GM19467 (cell line): Measurements from ENCODE around the gene ARHGAP15.

Experiments used
- ATAC-seq: cut with Tn5 transposase; IDR thresholded peaks from one replicate; pipeline ENCODE4 v1.9.1; 2021; ENCODE audit warnings: mild to moderate bottlenecking, moderate library complexity; ENCODE audit not compliant: unreplicated experiment

The ARHGAP15 gene

DNA sequence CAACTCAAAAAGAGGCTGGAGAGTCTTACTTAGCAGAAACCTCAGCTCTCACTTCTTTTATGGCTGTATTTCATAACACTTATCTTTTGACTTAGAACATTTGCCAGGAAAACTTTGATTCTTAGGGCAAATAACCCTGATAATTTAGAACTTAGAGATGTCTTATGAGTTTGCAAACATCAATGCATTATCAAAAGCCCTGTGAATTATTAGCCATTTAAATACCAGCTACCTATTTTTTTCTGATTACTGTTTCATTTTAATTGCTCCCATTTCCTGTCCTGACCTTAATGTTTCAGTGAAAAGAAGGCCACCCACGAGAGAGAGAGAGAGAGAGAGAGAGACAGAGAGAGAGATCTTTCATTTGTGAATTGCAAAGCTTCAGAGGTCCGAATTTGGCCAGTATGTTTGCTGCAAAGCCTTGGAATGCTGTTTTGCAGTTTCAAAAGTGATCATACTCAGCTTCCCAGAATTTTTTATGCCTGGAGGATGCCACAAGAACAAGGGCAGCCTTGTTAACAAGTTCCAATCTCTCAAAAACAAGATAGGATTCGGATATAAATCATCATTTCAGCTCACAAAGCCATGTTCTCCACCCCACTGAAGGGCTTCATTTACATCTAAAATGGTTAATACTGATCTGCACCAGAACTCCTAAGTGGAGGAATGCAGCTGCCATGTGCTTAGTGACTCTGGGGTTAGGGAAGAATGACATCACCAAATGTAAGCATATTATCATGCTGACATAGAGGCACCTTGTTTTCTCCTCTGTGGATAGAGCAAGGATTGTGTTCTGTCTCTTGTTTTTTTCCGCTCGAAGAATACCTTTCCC, 478.2 kb downstream of the ARHGAP15 start:
- ATAC-seq: no peak

DNA sequence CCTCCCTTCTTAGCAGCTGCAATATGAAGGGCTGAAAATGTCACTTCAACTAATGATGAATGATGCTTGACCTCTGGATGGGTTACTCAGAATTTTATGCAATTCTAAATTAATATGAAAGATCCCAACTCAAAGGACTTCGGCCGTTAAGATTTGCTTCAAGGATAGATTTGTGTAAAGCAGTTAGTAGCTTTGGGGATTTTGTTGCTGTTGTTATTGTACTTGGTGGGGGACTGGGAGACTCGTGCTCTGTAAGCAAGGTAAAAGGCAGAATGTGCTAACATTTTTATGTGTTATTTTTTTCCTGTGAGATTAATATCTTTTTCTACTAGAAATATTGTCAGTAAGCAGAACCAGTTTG, 478.8 kb downstream of the ARHGAP15 start:
- ATAC-seq: no peak

DNA sequence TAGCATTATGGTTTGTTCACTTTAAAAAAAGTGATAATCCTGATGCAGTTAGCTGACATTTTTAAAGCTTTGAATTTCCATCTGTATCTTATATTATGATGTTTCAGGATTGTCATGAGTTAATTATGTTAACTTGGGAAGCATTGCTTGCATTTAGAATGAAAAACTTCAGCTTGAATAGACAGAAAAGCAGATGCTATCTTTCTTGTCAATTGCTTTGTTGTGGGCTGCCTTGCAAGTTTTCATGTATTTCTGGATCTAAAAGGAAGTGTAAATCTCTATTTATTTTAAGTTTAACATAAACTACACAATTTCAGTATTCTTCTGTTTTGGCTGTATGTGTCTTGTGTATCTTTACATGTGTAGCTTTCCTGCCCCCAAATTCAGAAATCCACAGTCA, 479.5 kb downstream of the ARHGAP15 start:
- ATAC-seq: no peak

DNA sequence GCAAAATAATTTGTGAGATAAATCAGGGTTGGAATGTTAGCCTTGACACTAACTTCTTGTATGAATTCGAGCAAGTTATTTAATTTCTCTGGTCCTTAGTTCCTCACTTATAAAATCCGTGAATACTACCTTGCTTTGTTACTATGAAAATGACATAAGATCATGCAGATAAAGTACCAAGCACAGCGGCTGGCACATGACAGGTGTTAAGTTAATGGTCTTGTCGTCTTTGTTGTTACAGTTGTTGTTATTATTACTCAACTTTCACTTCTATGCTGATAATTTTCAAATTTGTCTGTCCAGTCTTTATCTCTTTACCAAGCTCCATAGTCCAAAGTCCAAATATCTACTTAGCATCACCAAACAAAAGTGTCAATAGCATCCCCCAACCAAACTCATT, 482.1 kb downstream of the ARHGAP15 start:
- ATAC-seq: no peak

DNA sequence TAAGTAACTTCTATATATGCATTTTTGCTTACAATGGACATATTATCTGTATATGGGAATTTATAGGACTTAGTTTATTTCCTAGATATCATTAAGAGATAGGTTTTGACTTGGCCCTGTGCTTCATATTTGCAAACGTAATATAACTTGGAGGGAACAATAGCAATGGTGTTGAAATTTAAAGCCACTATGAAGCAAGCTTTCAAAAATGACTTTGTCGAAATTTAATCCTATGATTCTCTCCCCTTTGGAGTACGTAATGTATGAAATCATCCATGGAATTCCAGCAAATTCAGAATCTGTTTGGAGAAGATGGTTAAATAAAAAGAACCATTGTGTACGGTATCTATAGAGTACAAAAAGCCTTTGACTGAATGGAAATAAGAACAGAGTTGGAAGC, 486.3 kb downstream of the ARHGAP15 start:
- no peak for ATAC-seq

DNA sequence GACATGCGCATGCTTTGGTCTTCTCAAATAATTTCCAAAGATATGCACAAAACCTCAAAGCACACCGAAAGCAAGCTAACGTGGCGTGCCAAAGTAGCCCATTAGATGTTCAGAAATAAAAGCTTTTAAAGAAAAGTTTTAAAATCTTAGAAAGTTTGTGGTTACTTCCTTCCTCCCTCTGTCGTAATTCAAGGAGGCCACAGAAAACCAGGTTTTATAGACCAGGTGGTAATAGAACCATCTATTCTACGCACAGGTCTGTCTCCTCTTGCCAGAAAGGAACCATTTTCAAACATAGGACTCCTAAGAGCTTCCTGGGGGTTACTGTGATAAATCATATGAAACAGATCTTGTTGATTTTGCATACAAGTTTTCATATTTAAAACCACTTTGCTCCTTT, 487.2 kb downstream of the ARHGAP15 start:
- ATAC-seq: no peak

DNA sequence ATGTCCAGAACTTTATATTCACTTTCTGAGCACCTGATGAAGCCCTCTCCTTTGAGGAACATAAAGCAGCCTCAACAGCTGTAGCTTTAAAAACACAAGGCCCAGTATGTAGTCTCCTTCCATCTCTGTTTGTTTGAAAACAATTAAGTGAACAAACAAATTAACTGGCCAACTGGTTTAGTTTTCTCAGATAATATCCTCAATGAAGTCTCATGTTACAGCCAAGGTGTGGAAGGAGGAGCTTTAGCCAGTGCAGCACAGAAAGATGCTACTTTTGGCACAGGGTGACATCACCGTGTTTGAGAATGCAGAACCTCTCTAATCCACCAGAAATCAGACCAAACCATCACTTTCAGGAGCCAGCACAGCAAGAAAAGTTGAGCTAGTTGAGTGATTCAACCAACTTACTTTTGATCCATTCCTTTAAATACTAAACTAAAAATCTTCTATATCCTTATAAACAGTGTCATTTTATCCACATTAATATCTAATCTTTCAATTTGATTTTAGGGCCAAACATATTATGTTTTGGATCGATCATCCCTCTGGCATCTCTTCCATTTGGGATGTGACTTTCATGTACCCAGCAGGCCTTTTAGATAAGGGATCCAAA, 488.7 kb downstream of the ARHGAP15 start:
- ATAC-seq: no peak

DNA sequence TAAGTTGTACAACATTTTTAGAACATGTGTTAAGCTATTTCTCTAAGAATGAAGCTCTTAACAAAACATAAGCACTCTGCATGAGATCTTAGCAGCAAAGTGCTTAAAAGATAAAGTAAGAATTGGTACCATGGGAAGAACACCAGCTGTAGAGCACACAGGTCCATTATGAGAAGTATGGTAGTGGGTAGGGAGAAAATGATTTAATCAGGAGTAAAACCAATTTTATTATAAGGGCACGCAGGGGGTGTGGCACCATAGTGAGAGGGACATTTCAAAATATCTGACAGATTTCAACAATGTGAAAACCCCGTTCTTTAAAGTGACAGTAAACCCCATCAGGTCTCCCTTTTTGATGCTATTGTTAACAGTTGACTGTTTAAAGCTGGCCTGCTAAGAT, 492.9 kb downstream of the ARHGAP15 start:
- no peak for ATAC-seq

DNA sequence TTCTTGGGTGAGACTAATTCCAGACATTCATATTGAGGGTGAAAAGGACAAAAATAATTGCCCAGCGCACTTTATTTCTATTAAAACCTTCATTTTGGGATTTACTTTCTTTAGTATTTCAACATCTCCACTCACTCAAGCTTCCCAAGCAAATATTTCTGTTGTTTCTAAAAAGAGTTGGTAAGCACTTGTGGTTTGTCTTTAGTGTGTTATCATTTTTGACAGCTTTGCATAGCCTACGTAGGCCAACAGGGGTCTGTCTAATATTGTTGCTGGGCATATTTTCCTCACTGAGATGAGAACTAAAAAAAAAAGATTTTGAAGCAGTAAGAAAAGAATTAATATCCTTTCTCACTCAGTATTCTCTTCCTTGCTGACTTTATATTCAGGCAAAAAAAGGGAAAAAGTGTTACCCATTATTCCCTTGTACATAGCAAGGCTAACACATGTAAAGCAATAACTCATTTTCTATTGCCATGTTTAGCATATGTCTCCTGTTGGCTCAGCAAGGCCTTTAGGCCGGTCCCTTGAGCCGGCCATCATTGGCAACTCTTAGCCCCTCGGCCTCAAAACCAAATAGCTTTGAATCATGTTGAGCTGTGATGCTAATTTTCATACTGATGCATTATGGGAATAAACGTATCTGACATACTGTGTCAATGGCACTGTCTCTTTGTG, 494.2 kb downstream of the ARHGAP15 start:
- ATAC-seq: no peak

DNA sequence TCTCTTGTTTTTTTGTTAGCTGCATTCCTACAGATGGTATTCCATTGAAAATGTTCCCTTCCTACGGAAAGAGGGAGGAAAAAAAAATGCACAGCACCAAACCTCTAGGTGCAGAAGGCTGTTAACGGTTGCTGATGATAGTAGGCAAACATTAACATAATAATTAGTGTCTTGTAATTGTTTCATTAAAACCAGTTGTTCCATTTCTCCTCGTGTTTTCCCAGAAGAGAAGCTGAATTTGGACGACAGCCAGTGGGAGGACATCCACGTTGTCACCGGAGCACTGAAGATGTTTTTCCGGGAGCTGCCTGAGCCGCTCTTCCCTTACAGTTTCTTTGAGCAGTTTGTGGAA, 494.7 kb downstream of the ARHGAP15 start:
- ATAC-seq: no peak

DNA sequence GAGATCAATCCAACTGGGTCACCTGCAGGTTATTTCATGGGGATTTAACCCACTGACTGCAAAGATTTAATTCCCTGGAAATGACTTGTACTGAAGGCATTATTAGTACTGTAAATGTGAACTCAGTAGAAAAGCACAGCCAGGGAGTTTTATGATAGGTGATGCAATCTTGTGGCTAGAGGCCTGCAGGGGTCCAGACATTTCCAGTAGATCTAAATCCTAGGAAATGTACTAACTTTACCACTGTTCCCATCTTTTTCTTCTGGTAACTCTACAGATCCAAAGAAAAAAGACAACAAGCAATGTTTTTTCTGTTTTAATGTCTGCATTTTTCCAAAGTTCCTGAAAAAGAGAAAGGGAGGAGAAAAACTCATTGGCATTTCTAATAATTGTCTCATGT, 500.1 kb downstream of the ARHGAP15 start:
- no peak for ATAC-seq

DNA sequence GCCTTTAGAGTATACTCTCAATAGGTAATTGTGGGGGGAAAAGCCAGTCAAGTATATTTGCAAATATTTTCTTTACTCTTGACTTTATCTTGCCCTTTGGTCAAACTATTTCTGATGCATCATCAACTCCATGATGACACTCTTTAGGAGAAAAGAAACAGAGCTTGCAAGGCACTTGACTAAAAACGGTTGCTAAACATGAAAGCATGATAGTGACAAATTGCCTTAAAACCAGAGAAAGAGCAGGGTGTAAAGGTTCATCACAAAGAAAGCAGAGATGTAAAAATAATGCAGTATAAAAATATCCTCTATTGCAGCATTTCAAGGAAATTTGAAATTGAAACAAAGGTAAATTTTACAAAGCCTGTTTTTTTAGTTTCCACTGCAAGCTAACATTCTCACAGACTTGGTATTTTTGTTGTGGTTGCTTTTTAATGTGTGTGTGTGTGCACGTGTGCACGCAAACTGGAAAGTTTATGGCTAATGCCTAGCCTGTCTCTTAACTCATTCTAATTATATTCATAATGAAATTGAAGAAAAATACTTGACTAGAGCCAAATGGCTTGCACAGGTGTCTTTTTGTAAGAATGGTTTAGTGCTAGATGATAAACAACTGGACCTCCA, 503.6 kb downstream of the ARHGAP15 start:
- no peak for ATAC-seq

DNA sequence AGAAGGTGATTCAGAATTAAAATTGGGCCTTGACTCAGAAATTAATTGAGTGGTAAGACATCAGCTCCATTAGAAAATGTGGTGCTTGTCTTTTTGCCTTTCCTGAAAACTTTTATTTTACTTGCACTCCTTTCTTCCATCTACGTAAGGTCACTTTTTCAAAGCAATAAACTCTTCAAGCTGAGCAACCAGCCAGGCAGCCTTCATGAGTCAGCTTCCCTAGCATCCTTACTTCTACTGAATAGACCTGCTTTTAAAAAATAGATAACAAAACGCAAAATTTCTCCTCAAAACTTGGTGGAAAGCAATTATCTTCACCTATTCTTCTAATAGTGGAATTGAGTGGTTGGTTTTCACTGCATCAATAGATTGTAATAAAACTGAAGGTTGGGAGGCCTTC, 504.2 kb downstream of the ARHGAP15 start:
- no peak for ATAC-seq

DNA sequence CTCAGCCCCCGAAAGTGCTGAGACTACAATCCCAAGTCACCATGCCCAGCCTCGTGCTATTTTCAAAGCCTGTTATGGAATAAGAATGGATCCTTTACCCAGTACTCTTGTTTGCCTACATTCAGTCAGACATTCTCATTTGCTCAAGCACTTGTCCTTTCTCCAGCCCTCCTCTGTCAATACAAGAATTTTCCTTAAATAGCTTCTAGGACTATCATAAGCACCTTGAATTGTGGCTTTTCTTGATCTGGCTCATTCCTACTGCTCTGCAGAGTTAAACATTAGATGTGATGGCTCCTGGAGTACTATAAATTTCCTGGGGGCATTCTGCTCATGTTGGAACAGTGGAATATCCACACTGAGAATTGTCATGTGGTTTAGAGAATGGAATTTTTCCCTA, 506.1 kb downstream of the ARHGAP15 start:
- ATAC-seq: no peak

DNA sequence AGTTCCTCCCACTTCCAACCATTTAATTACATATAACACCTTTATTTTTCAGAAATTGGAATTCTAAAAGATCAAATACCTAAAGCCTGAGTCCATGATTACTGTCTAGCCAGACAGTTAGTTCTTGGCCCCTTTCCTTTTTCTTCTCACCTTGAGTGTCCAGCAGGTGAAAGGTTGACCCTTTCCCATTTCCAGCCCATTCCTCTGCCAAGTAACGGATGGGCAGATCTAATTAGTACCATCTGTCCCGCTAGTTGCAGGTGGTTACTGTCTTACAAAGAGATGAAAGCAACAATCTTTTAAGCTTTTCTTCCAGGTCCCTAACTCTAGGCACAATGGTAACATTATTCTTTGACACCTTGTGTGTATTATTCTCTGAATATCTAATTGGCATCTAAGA, 506.7 kb downstream of the ARHGAP15 start:
- no peak for ATAC-seq

DNA sequence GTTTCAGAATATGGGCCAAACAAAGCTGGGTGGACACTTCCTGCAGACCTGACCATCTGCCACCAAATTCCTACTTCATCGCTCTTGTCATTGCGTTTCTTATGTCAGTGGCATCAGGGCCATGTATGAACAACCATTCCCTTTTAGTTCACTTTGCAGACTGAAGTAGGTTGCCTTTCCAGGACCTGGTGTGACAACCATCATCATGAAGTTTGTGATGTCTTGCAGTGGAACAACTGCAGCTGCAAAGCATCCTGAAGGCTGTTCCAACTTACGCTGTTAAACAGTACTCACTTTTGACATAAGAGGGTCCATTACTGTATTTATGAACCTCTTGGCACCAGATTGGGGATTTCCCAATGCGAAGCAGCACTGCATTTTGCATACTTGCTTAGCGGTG, 511.6 kb downstream of the ARHGAP15 start:
- ATAC-seq: no peak

DNA sequence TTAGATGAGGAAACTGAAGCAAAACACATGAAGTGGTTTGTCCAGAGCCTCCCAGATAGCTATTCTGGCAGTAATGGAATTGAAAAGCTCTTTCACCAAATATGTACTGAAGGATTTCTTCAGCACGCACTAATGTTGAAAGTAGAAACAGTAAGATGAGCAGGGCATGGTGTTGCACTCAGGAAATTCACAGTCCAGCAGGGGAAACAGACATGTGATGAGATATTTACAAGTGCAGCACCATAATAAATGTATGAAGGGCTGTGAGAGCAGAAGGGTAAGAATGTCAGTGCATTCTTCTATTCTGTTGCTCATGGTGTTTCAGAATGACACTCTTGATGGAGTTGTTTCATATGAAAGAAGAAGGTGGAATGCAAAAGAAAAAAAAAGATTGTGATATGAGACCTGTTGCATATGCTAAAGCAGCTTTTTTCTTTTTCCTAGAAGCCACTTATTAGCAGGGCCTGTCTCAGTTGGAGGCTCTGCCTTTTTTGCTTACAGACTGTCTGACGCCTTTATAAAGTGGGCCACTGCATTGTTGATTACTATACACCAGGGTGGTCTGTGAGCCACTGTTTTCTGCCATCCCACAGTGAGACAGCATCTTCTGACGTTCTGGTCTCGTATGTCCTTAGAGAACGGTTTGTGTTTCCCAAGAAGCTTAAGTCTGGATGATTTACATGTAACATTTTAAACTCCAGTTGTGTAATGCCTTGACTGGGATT, 516.9 kb downstream of the ARHGAP15 start:
- ATAC-seq: no peak

DNA sequence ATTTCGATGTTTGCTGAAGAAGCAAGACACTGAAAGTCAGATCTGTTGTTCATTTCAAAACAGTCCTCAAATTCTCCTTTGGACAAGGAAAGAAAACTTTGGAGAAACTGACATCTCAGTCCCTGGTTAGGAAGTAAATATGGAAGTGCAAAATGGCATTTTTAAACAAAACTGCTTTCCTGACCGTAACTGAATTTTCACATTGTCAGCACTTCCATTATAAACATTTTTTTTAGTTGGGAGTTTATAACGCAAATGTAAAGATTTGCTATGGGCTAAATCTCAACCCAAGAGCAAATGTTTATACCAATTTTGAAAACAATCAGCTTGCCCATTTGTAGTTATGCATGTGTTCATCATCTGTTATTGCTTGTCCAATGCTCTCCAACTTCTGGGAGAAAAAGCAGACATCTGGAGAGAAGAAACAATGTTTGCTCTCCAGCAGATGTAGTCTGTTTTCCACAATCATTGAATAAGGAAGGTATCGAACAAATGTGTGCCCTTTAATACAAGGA, 520.1 kb downstream of the ARHGAP15 start:
- no peak for ATAC-seq

DNA sequence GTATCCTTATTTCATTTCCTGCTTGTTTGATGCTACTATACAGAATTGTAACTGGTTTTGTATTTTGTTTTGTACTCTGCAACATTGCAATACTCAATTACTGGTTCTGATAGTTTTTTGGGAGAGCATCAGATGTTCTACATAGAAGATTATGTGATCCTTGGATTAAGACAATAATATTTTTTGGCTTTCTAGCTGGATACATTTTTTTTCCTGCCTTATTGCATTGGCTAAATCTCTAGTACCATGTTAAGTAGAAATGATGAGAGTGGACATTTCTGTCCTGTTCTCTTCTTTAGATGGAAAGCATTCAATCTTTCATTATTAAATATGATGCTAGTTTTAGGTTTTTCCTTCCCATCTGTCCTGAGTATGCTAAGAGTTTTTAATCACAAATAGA, 523.5 kb downstream of the ARHGAP15 start:
- ATAC-seq: no peak

DNA sequence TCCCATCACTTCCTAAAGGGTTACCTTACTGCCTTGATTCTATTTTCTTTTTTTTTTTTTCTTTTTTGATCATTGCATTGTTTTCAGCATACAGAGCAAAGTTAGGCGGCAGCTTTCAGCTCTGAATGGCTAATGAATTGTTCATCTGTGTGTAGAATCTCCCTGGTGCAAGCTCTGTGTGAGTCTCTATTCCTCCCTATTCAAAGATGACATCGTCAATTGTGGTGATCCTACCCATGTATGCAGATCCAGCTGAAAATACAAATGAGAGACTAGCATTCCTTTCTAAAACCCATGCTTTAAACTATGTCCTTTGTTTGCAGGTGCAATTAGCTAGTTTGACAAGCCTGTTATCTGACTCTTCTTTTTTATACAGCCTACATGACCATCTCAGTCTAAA, 539.0 kb downstream of the ARHGAP15 start:
- ATAC-seq: no peak

DNA sequence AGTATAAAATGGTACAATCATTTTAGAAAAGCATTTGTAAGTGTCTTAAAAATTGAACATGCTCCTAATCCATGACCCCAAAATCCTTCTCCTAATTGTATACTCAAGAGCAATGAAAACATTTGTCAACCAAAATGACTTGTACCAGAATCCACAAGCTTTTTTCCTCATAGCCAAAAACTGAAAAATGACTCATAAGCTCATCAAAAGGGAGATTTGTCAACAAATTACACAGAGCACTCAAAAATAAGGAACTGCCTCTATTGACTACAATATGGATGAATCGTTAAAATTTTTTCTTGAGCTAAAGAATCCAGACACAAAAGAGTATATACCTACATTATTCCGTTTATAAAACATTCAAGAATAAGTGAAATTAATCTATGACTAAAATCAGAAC, 544.8 kb downstream of the ARHGAP15 start:
- ATAC-seq: no peak
